GM23338 (cell line): ENCODE measurements around the gene ORAI1. TPM values are rescaled to one million over a fixed set of nuclear protein-coding genes. Genes with fewer than 3 reads are reported as not detected.

Source experiments
- ATAC-seq: fragments of 200-7000 bp; cut with Tn5 transposase; 3 replicates; pipeline ENCODE4 v1.9.1; 2020
- DNase-seq: peaks from one replicate; pipeline ENCODE4 v3.0.0-alpha.2; 2015; ENCODE audit warnings: low spot score
- H2AFZ ChIP-seq: fragments of 200-600 bp; sonication (generic); 2 replicates; pipeline ENCODE4 v1.8.0; 2016; ENCODE audit warnings: antibody characterized with exemption, mild to moderate bottlenecking, moderate library complexity
- H3F3A ChIP-seq: fragments of 200-600 bp; sonication (generic); replicated peaks from 2 replicates; pipeline ENCODE4 v1.8.0; 2017; ENCODE audit warnings: antibody characterized with exemption, mixed run types, low read depth
- H3K27ac ChIP-seq: fragments of 200-600 bp; sonication (generic); 2 replicates; pipeline ENCODE4 v1.6.1; 2016; ENCODE audit warnings: low read depth
- H3K27me3 ChIP-seq: fragments of 200-600 bp; sonication (generic); 2 replicates; pipeline ENCODE4 v1.8.0; 2016; ENCODE audit warnings: mild to moderate bottlenecking, mixed run types, moderate library complexity; ENCODE audit not compliant: insufficient read depth
- H3K36me3 ChIP-seq: fragments of 200-600 bp; sonication (generic); 2 replicates; pipeline ENCODE4 v1.8.0; 2016; ENCODE audit warnings: mild to moderate bottlenecking; ENCODE audit not compliant: insufficient read depth
- H3K4me1 ChIP-seq: fragments of 200-600 bp; sonication (generic); 2 replicates; pipeline ENCODE4 v1.8.0; 2016; ENCODE audit warnings: mild to moderate bottlenecking, moderate library complexity; ENCODE audit not compliant: insufficient read depth
- H3K4me2 ChIP-seq: fragments of 200-600 bp; sonication (generic); 2 replicates; pipeline ENCODE4 v1.7.1; 2017; ENCODE audit warnings: mixed run types
- H3K4me3 ChIP-seq: fragments of 200-600 bp; sonication (generic); 2 replicates; pipeline ENCODE4 v1.6.1; 2016; ENCODE audit warnings: mixed run types
- H3K79me2 ChIP-seq: fragments of 200-600 bp; sonication (generic); replicated peaks from 2 replicates; pipeline ENCODE4 v1.8.0; 2017; ENCODE audit warnings: mild to moderate bottlenecking; ENCODE audit not compliant: insufficient read depth
- H3K9me2 ChIP-seq: fragments of 200-600 bp; sonication (generic); 2 replicates; pipeline ENCODE4 v1.8.0; 2017; ENCODE audit not compliant: insufficient read depth
- H4K20me1 ChIP-seq: fragments of 200-600 bp; sonication (generic); replicated peaks from 2 replicates; pipeline ENCODE4 v1.8.0; 2017; ENCODE audit warnings: mild to moderate bottlenecking; ENCODE audit not compliant: insufficient read depth
- H3K27ac Mint-ChIP-seq: 2 replicates; pipeline ENCODE4 v1.8.0; 2020; ENCODE audit warnings: inconsistent platforms, mild to moderate bottlenecking, moderate library complexity, mixed read lengths
- H3K27me3 Mint-ChIP-seq: 3 replicates; pipeline ENCODE4 v1.8.0; 2022; ENCODE audit warnings: low read depth, mild to moderate bottlenecking, moderate library complexity, mixed read lengths, inconsistent platforms; ENCODE audit not compliant: insufficient read depth, poor library complexity
- H3K36me3 Mint-ChIP-seq: 3 replicates; pipeline ENCODE4 v1.8.0; 2021; ENCODE audit warnings: low read depth, mild to moderate bottlenecking, inconsistent platforms, moderate library complexity, mixed read lengths
- H3K4me1 Mint-ChIP-seq: 3 replicates; pipeline ENCODE4 v1.8.0; 2020; ENCODE audit warnings: mild to moderate bottlenecking, inconsistent platforms, mixed read lengths
- H3K4me3 Mint-ChIP-seq: 3 replicates; pipeline ENCODE4 v1.8.0; 2021; ENCODE audit warnings: moderate library complexity, mild to moderate bottlenecking, inconsistent platforms, mixed read lengths
- H3K9me3 Mint-ChIP-seq: 3 replicates; pipeline ENCODE4 v1.8.0; 2020; ENCODE audit warnings: moderate library complexity, mild to moderate bottlenecking, inconsistent platforms, mixed read lengths
- CTCF ChIP-seq, 2 experiments: fragments of 200-600 bp in 1 of 2; sonication (generic) in 1 of 2; conservative IDR thresholded peaks; 2 replicates each; pipeline versions ENCODE4 v1.5.1 to v1.6.1; 2016 to 2017; ENCODE audit warnings: antibody characterized with exemption in 2 of 2, low read depth in 2 of 2, mild to moderate bottlenecking in 2 of 2, moderate library complexity in 1 of 2
- EZH2 ChIP-seq: fragments of 200-600 bp; sonication (generic); IDR thresholded peaks from one replicate; pipeline ENCODE4 v1.8.0; 2017; ENCODE audit warnings: antibody characterized with exemption, mild to moderate bottlenecking, low read depth; ENCODE audit not compliant: unreplicated experiment
- POLR2AphosphoS5 ChIP-seq: IDR thresholded peaks from 2 replicates; pipeline ENCODE4 v1.6.1; 2016; ENCODE audit warnings: antibody characterized with exemption, low read depth
- REST ChIP-seq: IDR thresholded peaks from one replicate; pipeline ENCODE4 v1.6.1; 2018; ENCODE audit warnings: antibody characterized with exemption; ENCODE audit not compliant: unreplicated experiment
- STAT1 ChIP-seq: IDR thresholded peaks from one replicate; pipeline ENCODE4 v1.6.1; 2016; ENCODE audit warnings: antibody characterized with exemption; ENCODE audit not compliant: unreplicated experiment
- ZNF114 ChIP-seq: fragments of 250-450 bp; sonication (Bioruptor Pico); IDR thresholded peaks from 2 replicates; pipeline ENCODE4 v1.5.0; 2020; ENCODE audit warnings: mild to moderate bottlenecking, moderate library complexity
- ZNF331 ChIP-seq: fragments of 250-450 bp; sonication (Bioruptor Pico); IDR thresholded peaks from 2 replicates; pipeline ENCODE4 v1.5.0; 2020; ENCODE audit warnings: low read depth, mild to moderate bottlenecking, moderate library complexity
- ZNF462 ChIP-seq: fragments of 250-450 bp; sonication (Bioruptor Pico); IDR thresholded peaks from 2 replicates; pipeline ENCODE4 v1.5.0; 2020; ENCODE audit warnings: mild to moderate bottlenecking, moderate library complexity
- polyA plus RNA-seq: library from polyadenylated mRNA; unstranded; fragments of >200 nt; fragmentation: Nextera tagmentation; extraction: Ambion mirVana; gene quantifications from 2 replicates; pipeline ENCODE4 v1.2.1, GENCODE V29; 2016
- total RNA-seq: library from RNA; depleted of rRNA; stranded (reverse); fragments of >200 nt; shearing (Covaris generic); gene quantifications from 2 replicates; pipeline ENCODE4 v1.2.3, GENCODE V29; 2014

ORAI1 gene
- total and polyA plus RNA-seq, 2 experiments from 2014 or later: 23.7 to 32.0 TPM

GRCh38 chr12:121626853-121627640, 717 bp downstream of the ORAI1 start (continued):
- peak in 1 of 2 experiments; percentile 27; a peak in 2 of 4 replicates for TF ChIP-seq CTCF (conservative IDR thresholded peaks at IDR 0.05; ENCODE audit: low read depth in 2 of 2)
- peak; percentile 45; the same call in 1 of the 2 replicates for TF ChIP-seq POLR2AphosphoS5
- no peak for TF ChIP-seq ZNF331

- H3K4me3 Mint-ChIP-seq: peak overlapping the region; percentile 88
- H3K27ac Mint-ChIP-seq: peak overlapping the region; percentile 74; the same call in 1 of the 2 replicates
- H3K4me1 ChIP-seq: peaks cover 56% of the 10 kb centered on the region
- no peak for ATAC-seq
- H3K36me3 Mint-ChIP-seq: peaks cover 19% of the 10 kb centered on the region
- peaks cover 59% of the 10 kb centered on the region for H3K79me2 ChIP-seq
- no peak overlapping the region for H2AFZ ChIP-seq
- DNase-seq: no peak
- peaks cover 15% of the 10 kb centered on the region for H3K27me3 Mint-ChIP-seq
- no peaks in the 10 kb centered on the region; the same call in 1 of the 2 replicates for H3K36me3 ChIP-seq
- peaks cover 41% of the 10 kb centered on the region for H4K20me1 ChIP-seq
- H3K9me2 ChIP-seq: no peaks in the 10 kb centered on the region
- H3F3A ChIP-seq: peaks cover 25% of the 10 kb centered on the region
- H3K27ac ChIP-seq: peak overlapping the region; percentile 81
- no peaks in the 10 kb centered on the region for H3K9me3 Mint-ChIP-seq
- H3K4me3 ChIP-seq: peak overlapping the region; percentile 76
- H3K27me3 ChIP-seq: no peaks in the 10 kb centered on the region
- no peak for TF ChIP-seq CTCF (conservative IDR thresholded peaks at IDR 0.05; ENCODE audit: low read depth in 2 of 2)
- no peak for TF ChIP-seq REST
- TF ChIP-seq STAT1: no peak
- no peak for TF ChIP-seq ZNF462
- TF ChIP-seq ZNF114 (CRISPR knock-in tag): no peak
- TF ChIP-seq EZH2: no peak
- TF ChIP-seq ZNF331: no peak
- H3K4me1 Mint-ChIP-seq: peaks cover 58% of the 10 kb centered on the region
- H3K4me2 ChIP-seq: peak overlapping the region; percentile 97
These were observed 1.7 kb downstream of the ORAI1 start for GRCh38 chr12:121628037-121628436.
